ENCODE data around the gene FOXD4L6. TPM values are rescaled to one million over a fixed set of nuclear protein-coding genes. Genes with fewer than 3 reads are reported as not detected.

The FOXD4L6 gene
- total RNA-seq = not detected

GRCh38 chr9:41128581-41128980, at the start of gene FOXD4L6:
Gene FOXD4L6, minus strand, starts transcription at chr9:41128681. Its CDS starts 298 bp downstream, at chr9:41128383.

Other genes starting within 250 kb of the FOXD4L6 start
- 20.1 TPM for gene ZNG1F, start 60.6 kb upstream of the FOXD4L6 start, total RNA-seq

Measured in camera-type eye (tissue), 1 donor.